Activated T-helper 17 cell treated with anti-CD3 and anti-CD28 coated beads, Interleukin-2, amount 50 U/mL, for 72 hours (primary cell): ENCODE data around the gene AQP5. TPM values are rescaled to one million over a fixed set of nuclear protein-coding genes. Genes with fewer than 3 reads are reported as not detected.

Experiments used
- ATAC-seq: fragments of 150-1000 bp; cut with Tn5 transposase; replicated peaks from 2 replicates; pipeline ENCODE4 v1.10.0; 2021; ENCODE audit warnings: mild to moderate bottlenecking, moderate library complexity
- H3K27ac Mint-ChIP-seq: one replicate; pipeline ENCODE4 v1.8.0; 2022; ENCODE audit warnings: mixed read lengths
- H3K27me3 Mint-ChIP-seq: one replicate; pipeline ENCODE4 v1.8.0; 2022; ENCODE audit warnings: mixed read lengths
- H3K36me3 Mint-ChIP-seq: one replicate; pipeline ENCODE4 v1.8.0; 2022; ENCODE audit warnings: low read depth, mild to moderate bottlenecking, mixed read lengths
- H3K4me1 Mint-ChIP-seq: one replicate; pipeline ENCODE4 v1.8.0; 2022; ENCODE audit warnings: mixed read lengths
- H3K4me3 Mint-ChIP-seq: one replicate; pipeline ENCODE4 v1.8.0; 2022; ENCODE audit warnings: mild to moderate bottlenecking, mixed read lengths
- H3K9me3 Mint-ChIP-seq: one replicate; pipeline ENCODE4 v1.8.0; 2022; ENCODE audit warnings: mixed read lengths
- total RNA-seq, 2 donors: library from RNA; stranded (reverse); gene quantifications; one replicate each; pipeline ENCODE4 v1.2.3, GENCODE V29; 2022

The AQP5 gene
- total RNA-seq, 2 donors from 2014 or later = not detected

- no peak for ATAC-seq
- no peaks in the 10 kb centered on the region for H3K27me3 Mint-ChIP-seq
- no peaks in the 10 kb centered on the region for H3K36me3 Mint-ChIP-seq
- H3K27ac Mint-ChIP-seq = no peak overlapping the region
- no peaks in the 10 kb centered on the region for H3K9me3 Mint-ChIP-seq
- no peak overlapping the region for H3K4me3 Mint-ChIP-seq
- H3K4me1 Mint-ChIP-seq = no peaks in the 10 kb centered on the region
These were observed 36.9 kb upstream of the AQP5 start for GRCh38 chr12:49924628-49925246.

DNA sequence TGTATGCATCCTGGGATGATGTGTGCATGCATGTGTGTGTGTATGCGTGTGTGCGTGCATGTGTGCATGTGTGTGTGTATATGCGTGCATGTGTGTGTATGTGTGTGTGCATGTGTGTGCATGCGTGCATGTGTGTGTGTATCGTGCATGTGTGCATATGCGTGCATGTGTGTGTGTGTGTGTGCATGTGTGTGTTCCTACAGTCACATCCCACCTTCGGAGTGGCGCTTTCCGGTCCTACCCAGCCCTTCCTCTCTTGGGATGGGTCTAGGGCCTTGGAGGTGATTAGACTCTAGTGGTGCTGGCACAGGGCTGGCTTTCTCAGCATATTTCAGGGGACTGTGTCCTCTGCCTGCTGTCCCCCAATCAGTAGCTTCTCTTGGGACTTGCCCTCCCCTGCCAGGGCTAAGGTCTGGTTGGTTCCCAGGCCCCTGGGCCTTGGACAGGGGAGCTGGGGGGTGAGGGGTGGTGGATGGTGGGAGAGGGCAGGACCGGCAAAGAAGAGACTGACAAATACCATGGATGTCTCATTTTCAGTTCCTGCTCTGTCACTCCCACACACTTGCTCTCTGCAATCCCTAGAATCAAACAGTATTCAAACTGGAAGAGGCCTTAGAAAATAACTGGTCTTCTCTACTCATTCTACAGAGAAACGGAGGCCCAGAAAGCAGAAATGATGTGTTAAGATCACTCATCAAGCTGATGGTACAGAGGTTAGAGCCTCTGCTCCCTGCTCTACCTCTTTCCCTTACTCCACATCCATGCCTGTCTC, 36.1 kb upstream of the AQP5 start:
- H3K4me3 Mint-ChIP-seq = no peak overlapping the region
- H3K27ac Mint-ChIP-seq = no peak overlapping the region
- H3K9me3 Mint-ChIP-seq = no peaks in the 10 kb centered on the region
- no peak for ATAC-seq
- H3K27me3 Mint-ChIP-seq = no peaks in the 10 kb centered on the region
- H3K36me3 Mint-ChIP-seq = no peaks in the 10 kb centered on the region
- no peaks in the 10 kb centered on the region for H3K4me1 Mint-ChIP-seq

GRCh38 chr12:49928471-49928870, 33.2 kb upstream of the AQP5 start:
- ATAC-seq = no peak
- H3K36me3 Mint-ChIP-seq = no peaks in the 10 kb centered on the region
- H3K4me3 Mint-ChIP-seq = no peak overlapping the region
- H3K9me3 Mint-ChIP-seq = no peaks in the 10 kb centered on the region
- no peaks in the 10 kb centered on the region for H3K4me1 Mint-ChIP-seq
- no peaks in the 10 kb centered on the region for H3K27me3 Mint-ChIP-seq
- H3K27ac Mint-ChIP-seq = no peak overlapping the region

GRCh38 chr12:49929581-49929980, 32.1 kb upstream of the AQP5 start:
- Mint-ChIP-seq H3K36me3 (no peaks in the 10 kb centered on the region), H3K27ac (no peak overlapping the region), H3K4me1 (no peaks in the 10 kb centered on the region), H3K27me3 (peaks cover 2% of the 10 kb centered on the region), H3K4me3 (no peak overlapping the region), H3K9me3 (no peaks in the 10 kb centered on the region)
- ATAC-seq = no peak

- ATAC-seq = peak; percentile 81
- H3K27ac Mint-ChIP-seq = no peak overlapping the region
- H3K4me1 Mint-ChIP-seq = no peaks in the 10 kb centered on the region
- H3K36me3 Mint-ChIP-seq = no peaks in the 10 kb centered on the region
- no peak overlapping the region for H3K4me3 Mint-ChIP-seq
- peaks cover 4% of the 10 kb centered on the region for H3K27me3 Mint-ChIP-seq
- H3K9me3 Mint-ChIP-seq = no peaks in the 10 kb centered on the region
These were observed 31.0 kb upstream of the AQP5 start for GRCh38 chr12:49930515-49931288.

GRCh38 chr12:49932023-49932422, 29.6 kb upstream of the AQP5 start:
- Mint-ChIP-seq H3K9me3 (no peaks in the 10 kb centered on the region), H3K4me1 (no peaks in the 10 kb centered on the region), H3K27me3 (peaks cover 6% of the 10 kb centered on the region), H3K4me3 (no peak overlapping the region), H3K36me3 (no peaks in the 10 kb centered on the region), H3K27ac (no peak overlapping the region)
- ATAC-seq = no peak

DNA sequence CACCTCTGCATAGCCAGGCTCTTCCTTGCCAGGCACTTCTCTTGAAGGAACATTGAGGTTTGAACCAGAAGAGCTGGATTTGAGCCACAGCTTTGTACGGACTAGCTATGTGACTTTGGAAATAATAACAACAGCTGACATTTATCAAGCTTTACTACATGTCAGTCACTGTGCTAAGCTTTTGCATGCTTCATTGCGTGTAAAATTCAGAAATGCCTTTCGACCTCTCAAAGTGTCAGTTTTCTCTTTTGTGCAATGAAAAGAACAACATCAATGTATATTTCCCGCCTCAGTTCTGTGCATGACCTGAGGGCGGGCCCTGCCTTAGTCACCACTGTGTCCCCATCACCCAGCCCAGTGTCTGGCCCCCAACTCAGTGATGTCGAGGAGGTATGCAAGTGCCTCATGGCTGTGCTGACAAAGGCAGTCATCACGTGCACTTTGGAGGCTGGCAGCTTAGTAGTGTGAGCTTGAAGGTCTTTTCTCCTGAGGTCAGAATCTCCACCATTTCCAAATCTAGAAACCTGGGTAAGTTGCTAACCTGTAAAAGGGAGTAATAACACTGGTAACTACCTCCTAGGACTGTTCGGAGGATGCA, 29.0 kb upstream of the AQP5 start:
- peaks cover 6% of the 10 kb centered on the region for H3K27me3 Mint-ChIP-seq

DNA sequence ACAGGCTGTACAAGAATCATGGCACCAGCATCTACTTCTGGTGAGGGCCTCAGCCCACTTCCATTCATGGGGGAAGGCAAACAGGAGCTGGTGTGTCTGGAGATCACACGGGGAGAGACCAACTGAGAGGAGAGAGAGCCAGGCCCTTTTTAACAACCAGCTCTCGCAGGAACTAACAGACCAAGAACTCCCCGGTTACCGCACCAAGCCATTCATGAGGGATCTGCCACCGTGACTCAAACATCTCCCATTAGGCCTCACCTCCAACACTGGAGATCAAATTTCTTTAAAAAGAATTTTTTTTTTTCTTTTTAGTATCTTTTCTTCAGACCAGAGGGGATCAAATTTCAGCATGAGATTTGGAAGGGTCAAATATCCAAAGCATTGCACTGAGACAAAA, 27.9 kb upstream of the AQP5 start:
- no peaks in the 10 kb centered on the region for H3K9me3 Mint-ChIP-seq
- no peak for ATAC-seq
- H3K36me3 Mint-ChIP-seq = no peaks in the 10 kb centered on the region
- no peak overlapping the region for H3K27ac Mint-ChIP-seq
- no peaks in the 10 kb centered on the region for H3K4me1 Mint-ChIP-seq
- H3K4me3 Mint-ChIP-seq = no peak overlapping the region
- peaks cover 6% of the 10 kb centered on the region for H3K27me3 Mint-ChIP-seq

More for the DNA sequence above, 29.0 kb upstream of the AQP5 start:
- H3K27ac Mint-ChIP-seq = no peak overlapping the region
- no peaks in the 10 kb centered on the region for H3K4me1 Mint-ChIP-seq
- no peak for ATAC-seq
- H3K4me3 Mint-ChIP-seq = no peak overlapping the region
- H3K9me3 Mint-ChIP-seq = no peaks in the 10 kb centered on the region
- H3K36me3 Mint-ChIP-seq = no peaks in the 10 kb centered on the region

DNA sequence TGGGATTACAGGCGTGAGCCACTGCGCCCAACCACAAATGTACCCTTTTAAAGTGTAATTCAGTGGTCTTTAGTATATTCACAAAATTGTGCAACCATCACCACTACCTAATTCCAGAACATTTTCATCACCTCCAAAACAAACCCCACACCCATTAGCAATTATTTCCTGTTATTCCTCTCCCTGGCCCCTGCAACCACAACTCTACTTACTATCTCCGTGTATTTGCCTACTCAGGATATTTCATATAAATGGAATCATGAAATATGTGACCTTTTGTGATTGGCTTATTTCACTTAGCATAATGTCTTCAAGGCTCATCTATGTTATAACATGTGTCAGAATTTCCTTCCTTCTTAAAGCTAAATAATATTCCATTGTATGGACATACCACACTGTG, 27.2 kb upstream of the AQP5 start:
- H3K36me3 Mint-ChIP-seq = no peaks in the 10 kb centered on the region
- no peak overlapping the region for H3K27ac Mint-ChIP-seq
- no peaks in the 10 kb centered on the region for H3K9me3 Mint-ChIP-seq
- peaks cover 6% of the 10 kb centered on the region for H3K27me3 Mint-ChIP-seq
- ATAC-seq = no peak
- no peaks in the 10 kb centered on the region for H3K4me1 Mint-ChIP-seq
- no peak overlapping the region for H3K4me3 Mint-ChIP-seq

GRCh38 chr12:49936925-49937324, 24.7 kb upstream of the AQP5 start:
- Mint-ChIP-seq H3K9me3 (no peaks in the 10 kb centered on the region), H3K27ac (no peak overlapping the region), H3K36me3 (no peaks in the 10 kb centered on the region), H3K4me3 (no peak overlapping the region), H3K27me3 (peaks cover 6% of the 10 kb centered on the region), H3K4me1 (no peaks in the 10 kb centered on the region)
- no peak for ATAC-seq

- Mint-ChIP-seq H3K4me3 (no peak overlapping the region), H3K4me1 (peaks cover 3% of the 10 kb centered on the region), H3K36me3 (no peaks in the 10 kb centered on the region), H3K9me3 (no peaks in the 10 kb centered on the region), H3K27ac (no peak overlapping the region), H3K27me3 (peaks cover 6% of the 10 kb centered on the region)
- ATAC-seq = no peak
These were observed 23.9 kb upstream of the AQP5 start for GRCh38 chr12:49937639-49938300.

DNA sequence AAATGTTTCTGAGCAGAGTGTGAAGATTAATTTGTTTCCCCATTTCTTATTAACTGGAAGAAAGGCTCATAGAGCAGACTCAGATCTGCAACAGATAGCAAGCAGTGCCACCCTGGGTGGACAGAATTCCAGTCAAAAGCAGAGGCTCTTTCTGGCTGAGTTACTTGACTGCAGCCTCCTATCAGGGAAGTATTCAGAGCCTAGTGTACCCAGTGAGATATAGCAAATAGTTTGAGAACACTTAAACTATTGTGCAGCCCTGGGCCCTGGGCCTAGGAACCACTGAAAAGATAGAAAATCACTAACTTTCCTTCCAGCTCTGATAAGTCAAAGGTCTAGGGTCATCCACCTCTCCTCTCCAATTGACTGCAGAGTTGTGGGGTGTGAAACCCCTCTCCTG, 22.4 kb upstream of the AQP5 start:
- Mint-ChIP-seq H3K27me3 (peaks cover 6% of the 10 kb centered on the region), H3K27ac (no peak overlapping the region), H3K9me3 (no peaks in the 10 kb centered on the region), H3K4me1 (peaks cover 8% of the 10 kb centered on the region), H3K36me3 (no peaks in the 10 kb centered on the region), H3K4me3 (no peak overlapping the region)
- no peak for ATAC-seq

DNA sequence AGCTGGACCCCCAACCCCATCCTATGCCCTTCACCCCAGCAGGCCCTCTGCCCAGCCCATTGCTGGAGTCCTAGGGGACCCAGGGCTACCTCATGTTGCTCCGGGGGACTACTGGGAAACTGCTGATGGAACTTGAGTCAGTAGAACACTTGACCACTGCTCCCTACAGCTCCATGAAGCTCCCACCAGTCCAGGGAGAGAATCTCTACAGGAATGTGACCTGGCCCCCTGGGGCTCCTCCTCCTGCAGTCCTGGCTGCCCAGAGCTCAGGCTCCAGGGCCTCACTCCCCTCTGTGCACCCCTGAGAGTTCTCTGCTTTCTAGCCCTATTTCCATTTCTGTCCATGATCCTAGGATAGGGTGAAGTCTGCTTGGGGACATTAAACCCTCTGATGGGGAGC, 22.0 kb upstream of the AQP5 start:
- Mint-ChIP-seq H3K36me3 (no peaks in the 10 kb centered on the region), H3K4me3 (no peak overlapping the region), H3K9me3 (no peaks in the 10 kb centered on the region), H3K4me1 (peaks cover 10% of the 10 kb centered on the region), H3K27ac (no peak overlapping the region), H3K27me3 (peaks cover 3% of the 10 kb centered on the region)
- no peak for ATAC-seq
